ENCODE results near the gene DOP1A.

- TF ChIP-seq, protein P1, sequence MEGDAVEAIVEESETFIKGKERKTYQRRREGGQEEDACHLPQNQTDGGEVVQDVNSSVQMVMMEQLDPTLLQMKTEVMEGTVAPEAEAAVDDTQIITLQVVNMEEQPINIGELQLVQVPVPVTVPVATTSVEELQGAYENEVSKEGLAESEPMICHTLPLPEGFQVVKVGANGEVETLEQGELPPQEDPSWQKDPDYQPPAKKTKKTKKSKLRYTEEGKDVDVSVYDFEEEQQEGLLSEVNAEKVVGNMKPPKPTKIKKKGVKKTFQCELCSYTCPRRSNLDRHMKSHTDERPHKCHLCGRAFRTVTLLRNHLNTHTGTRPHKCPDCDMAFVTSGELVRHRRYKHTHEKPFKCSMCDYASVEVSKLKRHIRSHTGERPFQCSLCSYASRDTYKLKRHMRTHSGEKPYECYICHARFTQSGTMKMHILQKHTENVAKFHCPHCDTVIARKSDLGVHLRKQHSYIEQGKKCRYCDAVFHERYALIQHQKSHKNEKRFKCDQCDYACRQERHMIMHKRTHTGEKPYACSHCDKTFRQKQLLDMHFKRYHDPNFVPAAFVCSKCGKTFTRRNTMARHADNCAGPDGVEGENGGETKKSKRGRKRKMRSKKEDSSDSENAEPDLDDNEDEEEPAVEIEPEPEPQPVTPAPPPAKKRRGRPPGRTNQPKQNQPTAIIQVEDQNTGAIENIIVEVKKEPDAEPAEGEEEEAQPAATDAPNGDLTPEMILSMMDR (IDR thresholded peaks at IDR 0.05) = no peak
- TF ChIP-seq EZH2 (IDR thresholded peaks at IDR 0.05; ENCODE audit: borderline replicate concordance, insufficient read depth, low read depth, low read length, poor library complexity, severe bottlenecking) = no peak
These were observed 102.0 kb downstream of the DOP1A start for GRCh38 chr6:83169511-83169910.

Measured in B cell (primary cell).